Small intestine (tissue), 7 donors: ENCODE results near the gene TLR3. TPM values are rescaled to one million over a fixed set of nuclear protein-coding genes. Genes with fewer than 3 reads are reported as not detected.
A peak's percentile ranks its signal among the peaks of the same experiment; 100 is the strongest.
"Not testable (repeated sequence)": the region's sequence is repeated elsewhere in the genome, so short reads cannot be mapped to it uniquely, and the experiment has no call there.

Experiments
- DNase-seq, 2 donors: peaks; one replicate each; pipeline versions ENCODE4 v3.0.0 to v3.0.0-alpha.2; 2013
- FAIRE-seq: peaks from 2 replicates; lab custom pipeline; 2012; peaks lifted over from hg19 to GRCh38; lab: Jason Lieb, UNC
- H3K27ac ChIP-seq, 3 donors: one replicate each; pipeline ENCODE4 v1.5.1; 2013; ENCODE audit warnings: low read length in 2 of 3, mild to moderate bottlenecking in 2 of 3, control low read depth in 1 of 3, inconsistent platforms in 1 of 3, low read depth in 1 of 3, moderate library complexity in 1 of 3
- H3K27me3 ChIP-seq, 3 donors: one replicate each; pipeline ENCODE4 v1.6.1; 2013; ENCODE audit warnings: low read length in 3 of 3, inconsistent platforms in 1 of 3; ENCODE audit not compliant: control insufficient read depth in 3 of 3, insufficient read depth in 3 of 3
- H3K36me3 ChIP-seq, 3 donors: one replicate each; pipeline ENCODE4 v1.6.1; 2013; ENCODE audit warnings: low read length in 3 of 3, inconsistent platforms in 1 of 3, low read depth in 1 of 3, mild to moderate bottlenecking in 1 of 3, moderate library complexity in 1 of 3; ENCODE audit not compliant: control insufficient read depth in 3 of 3, insufficient read depth in 2 of 3
- H3K4me1 ChIP-seq, 3 donors: one replicate each; pipeline ENCODE4 v1.6.1; 2013; ENCODE audit warnings: low read length in 2 of 3, inconsistent platforms in 1 of 3, low read depth in 1 of 3, mild to moderate bottlenecking in 1 of 3, moderate library complexity in 1 of 3; ENCODE audit not compliant: control insufficient read depth in 3 of 3, insufficient read depth in 2 of 3
- H3K4me3 ChIP-seq, 3 donors: one replicate each; pipeline ENCODE4 v1.5.1; 2013; ENCODE audit warnings: low read length in 3 of 3, control low read depth in 1 of 3, inconsistent platforms in 1 of 3, low read depth in 1 of 3, mild to moderate bottlenecking in 1 of 3, moderate library complexity in 1 of 3
- H3K9me3 ChIP-seq, 2 donors: one replicate each; pipeline ENCODE4 v1.6.1; 2013; ENCODE audit warnings: low read depth in 1 of 2, low read length in 1 of 2; ENCODE audit not compliant: control insufficient read depth in 2 of 2, insufficient read depth in 1 of 2
- WGBS, 3 donors: extraction: QIAGEN DNeasy Blood & Tissue Kit; methylation state at CpG; one replicate each; pipeline ENCODE4 v1.1.7; 2013; 5-methylcytosine and 5-hydroxymethylcytosine counted together
- polyA plus RNA-seq, 4 donors: library from polyadenylated mRNA; stranded (reverse) in 3 of 4; unstranded in 1 of 4; fragments of 200-250 nt in 3 of 4; fragments of 120-200 nt in 1 of 4; gene quantifications; one replicate each; pipeline versions ENCODE4 v1.2.1 to v1.2.3, GENCODE V29; 2013
- donor health status: healthy with polysubstance abuse.
- donor health status: control.
- donor health status: control.
- donor health status: Bipolar disorder and iron deficiency.
- donor health status: healthy.

TLR3 gene
- polyA plus RNA-seq, 4 donors: 2.7 to 5.4 (median 3.5) TPM

GRCh38 chr4:186025408-186025690 lies 43.6 kb upstream of the TLR3 start:
- no peak for DNase-seq
- peaks cover 0 to 14% of the 10 kb centered on the region in 2 donors for H3K9me3 ChIP-seq
- WGBS, 3 donors: 66 to 78% (median 77%) methylated on average over 7 of the region's 7 CpGs
- no peaks in the 10 kb centered on the region for H3K27me3 ChIP-seq
- no peaks in the 10 kb centered on the region for H3K36me3 ChIP-seq
- no peak overlapping the region for H3K4me3 ChIP-seq
- H3K4me1 ChIP-seq: peaks cover 0 to 2% (median 0%) of the 10 kb centered on the region in 3 donors
- no peak for FAIRE-seq
- no peak overlapping the region for H3K27ac ChIP-seq

GRCh38 chr4:186027405-186027804 lies 41.6 kb upstream of the TLR3 start:
- H3K9me3 ChIP-seq: peaks cover 0 to 14% of the 10 kb centered on the region in 2 donors
- WGBS, 3 donors: 62 to 84% (median 68%) methylated on average over 5 of the region's 5 CpGs
- peaks cover 0 to 4% (median 0%) of the 10 kb centered on the region in 3 donors for H3K27me3 ChIP-seq
- H3K4me3 ChIP-seq: no peak overlapping the region
- peak overlapping the region in 2 of 3 donors; percentile 7 to 30 for H3K27ac ChIP-seq
- no peaks in the 10 kb centered on the region for H3K36me3 ChIP-seq
- FAIRE-seq: no peak
- DNase-seq: peak; percentile 56 to 87
- peaks cover 0 to 6% (median 0%) of the 10 kb centered on the region in 3 donors for H3K4me1 ChIP-seq

DNA sequence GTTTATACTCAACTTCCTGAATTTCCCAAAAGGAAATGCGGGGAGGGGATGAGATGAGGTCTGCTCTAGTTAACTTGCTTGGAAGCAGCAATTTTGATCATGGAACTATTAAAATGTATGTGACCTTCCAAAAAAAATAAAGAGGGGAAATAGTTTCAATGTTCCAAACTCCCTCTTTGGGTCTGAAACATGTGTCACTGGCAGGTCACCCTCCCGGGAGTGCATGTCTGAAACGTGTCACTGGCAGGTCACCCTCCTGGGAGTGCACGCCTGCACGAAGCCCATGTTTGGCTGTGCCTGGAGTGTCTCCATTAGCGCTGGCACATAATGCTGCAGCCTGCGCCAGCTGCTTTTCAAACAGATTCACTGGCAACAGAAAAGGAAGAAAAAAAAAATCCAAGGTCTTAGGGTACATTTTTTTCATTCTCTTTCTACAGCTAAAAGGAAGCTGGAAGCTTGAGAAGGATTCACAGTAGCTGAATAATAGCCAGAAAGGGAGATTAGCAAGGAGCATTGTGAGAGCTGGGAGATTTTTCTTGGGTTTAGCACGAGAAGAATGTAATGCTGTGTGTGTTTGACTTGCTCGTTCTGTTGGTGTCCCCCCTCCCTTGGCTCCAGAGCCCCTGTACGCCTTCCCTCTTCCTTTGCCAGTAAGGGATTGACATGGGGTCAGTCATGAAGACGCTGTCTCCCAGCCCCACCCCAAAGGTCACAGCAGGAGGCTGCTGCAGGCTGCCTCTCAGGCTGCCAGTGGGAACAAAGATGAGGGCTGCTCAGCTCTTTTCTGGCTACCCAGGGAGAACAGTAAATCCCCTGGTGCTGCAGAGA lies 39.2 kb upstream of the TLR3 start:
- Histone ChIP-seq H3K36me3 (no peaks in the 10 kb centered on the region), H3K4me1 (peaks cover 0 to 6% (median 0%) of the 10 kb centered on the region in 3 donors), H3K9me3 (peaks cover 0 to 21% of the 10 kb centered on the region in 2 donors), H3K4me3 (no peak overlapping the region), H3K27me3 (peaks cover 0 to 4% (median 0%) of the 10 kb centered on the region in 3 donors), H3K27ac (peak overlapping the region in 2 of 3 donors; percentile 50 to 55)
- 32 to 49% (median 45%) methylated on average over 11 of the region's 11 CpGs for WGBS, 3 donors
- DNase-seq: peak in 1 of 2 donors; percentile 24
- no peak for FAIRE-seq

DNA sequence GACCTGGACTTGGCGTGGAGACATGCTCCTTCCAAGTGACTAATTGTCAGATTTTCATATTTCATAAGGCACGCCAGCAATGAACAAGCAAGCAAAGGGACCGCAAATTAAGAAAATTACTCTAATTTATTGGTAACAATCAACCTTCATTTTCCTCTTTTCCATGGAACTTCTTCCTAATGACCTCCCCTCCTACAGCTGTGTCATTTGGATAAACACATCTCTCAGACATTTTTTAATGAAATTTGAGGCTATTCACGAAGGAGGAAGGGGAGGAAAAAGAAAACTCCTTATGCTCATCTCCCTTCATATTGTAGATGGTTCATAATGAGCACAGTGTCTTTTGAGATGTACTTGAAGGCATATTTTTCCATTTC lies 38.6 kb upstream of the TLR3 start:
- DNase-seq (no peak), FAIRE-seq (no peak)
- Histone ChIP-seq H3K9me3 (peaks cover 0 to 27% of the 10 kb centered on the region in 2 donors), H3K27ac (peak overlapping the region in 2 of 3 donors; percentile 50 to 55), H3K4me3 (no peak overlapping the region), H3K4me1 (peaks cover 0 to 6% (median 0%) of the 10 kb centered on the region in 3 donors), H3K27me3 (peaks cover 0 to 4% (median 0%) of the 10 kb centered on the region in 3 donors), H3K36me3 (no peaks in the 10 kb centered on the region)
- 49 to 67% (median 63%) methylated on average over 4 of the region's 4 CpGs for WGBS, 3 donors

DNA sequence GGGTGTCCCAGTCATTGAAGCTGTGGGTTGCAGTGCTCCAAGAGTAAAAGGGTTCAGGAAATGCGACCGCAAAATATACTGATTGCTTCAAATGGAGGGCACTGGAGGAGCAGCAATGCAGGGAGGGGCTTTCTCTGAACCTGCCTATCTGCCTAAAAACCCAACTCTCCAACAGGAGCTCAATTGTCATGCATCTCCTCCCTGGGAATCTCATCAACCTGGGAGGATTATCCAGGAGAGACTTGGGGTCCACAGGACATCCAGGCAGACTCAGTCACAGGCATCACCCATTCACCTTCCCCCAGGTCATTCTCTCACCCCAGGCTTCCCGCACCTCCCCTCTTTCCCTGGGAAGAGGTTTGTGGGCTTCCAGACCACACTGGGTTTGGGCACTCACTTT lies 38.2 kb upstream of the TLR3 start:
- no peak for FAIRE-seq
- H3K27me3 ChIP-seq: peaks cover 0 to 4% (median 0%) of the 10 kb centered on the region in 3 donors

DNA sequence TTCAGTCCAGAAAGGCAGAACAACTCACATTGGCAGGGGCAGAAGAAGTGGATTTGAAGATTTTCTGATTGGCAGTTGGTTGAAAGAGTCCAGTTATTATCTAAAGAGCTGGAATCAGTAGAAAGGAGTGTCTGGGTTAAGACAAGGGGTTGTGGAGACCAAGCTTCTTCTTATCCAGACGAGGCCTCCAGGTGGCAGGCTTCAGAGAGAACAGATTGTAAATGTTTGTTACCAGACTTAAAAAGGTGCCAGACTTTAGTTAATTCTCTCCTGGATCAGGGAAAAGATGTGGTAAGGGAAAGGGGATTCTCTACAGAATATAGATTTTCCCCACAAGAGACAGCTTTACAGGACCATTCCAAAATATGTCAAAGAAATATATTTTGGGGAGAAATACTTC lies 36.7 kb upstream of the TLR3 start:
- Histone ChIP-seq H3K9me3 (peaks cover 0 to 27% of the 10 kb centered on the region in 2 donors), H3K36me3 (no peaks in the 10 kb centered on the region), H3K4me3 (no peak overlapping the region), H3K4me1 (peaks cover 0 to 4% (median 0%) of the 10 kb centered on the region in 3 donors), H3K27ac (no peak overlapping the region), H3K27me3 (peaks cover 0 to 4% (median 0%) of the 10 kb centered on the region in 3 donors)
- FAIRE-seq: no peak
- no peak for DNase-seq
- 13 to 24% (median 17%) methylated on average over 1 of the region's 1 CpG for WGBS, 3 donors

More for the DNA sequence above, 38.2 kb upstream of the TLR3 start:
- Histone ChIP-seq H3K4me1 (peaks cover 0 to 6% (median 0%) of the 10 kb centered on the region in 3 donors), H3K27ac (peak overlapping the region in 1 of 3 donors; percentile 19), H3K9me3 (peaks cover 0 to 29% of the 10 kb centered on the region in 2 donors), H3K36me3 (no peaks in the 10 kb centered on the region), H3K4me3 (no peak overlapping the region)
- WGBS, 3 donors: 49 to 81% (median 74%) methylated on average over 3 of the region's 3 CpGs
- DNase-seq: no peak

DNA sequence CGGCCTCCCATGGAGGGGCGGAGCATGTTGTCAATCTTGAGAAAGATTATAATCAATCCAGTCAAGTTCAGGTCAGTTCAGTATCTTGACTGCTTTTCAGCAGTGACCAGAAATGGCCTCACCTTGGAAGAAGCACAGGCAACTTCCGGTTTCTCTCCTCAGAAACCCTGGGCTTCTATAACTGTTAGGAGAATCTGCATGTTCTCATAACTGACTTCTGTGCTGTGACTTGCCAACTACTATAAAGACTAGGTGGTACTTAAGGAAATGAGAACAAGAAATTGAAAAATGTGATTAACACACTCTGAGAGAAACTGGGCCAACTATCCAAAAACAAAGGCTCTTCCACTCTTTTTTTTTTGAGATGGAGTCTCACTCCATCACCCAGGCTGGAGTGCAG lies 35.9 kb upstream of the TLR3 start:
- 60 to 84% (median 76%) methylated on average over 3 of the region's 3 CpGs for WGBS, 3 donors
- DNase-seq (no peak), FAIRE-seq (no peak)
- peaks cover 0 to 4% (median 0%) of the 10 kb centered on the region in 3 donors for H3K4me1 ChIP-seq
- H3K9me3 ChIP-seq: peaks cover 0 to 19% of the 10 kb centered on the region in 2 donors
- peaks cover 0 to 4% (median 0%) of the 10 kb centered on the region in 3 donors for H3K27me3 ChIP-seq
- no peak overlapping the region for H3K4me3 ChIP-seq
- no peak overlapping the region for H3K27ac ChIP-seq
- no peaks in the 10 kb centered on the region for H3K36me3 ChIP-seq

- FAIRE-seq, H3K27me3 ChIP-seq, H3K4me1 ChIP-seq, H3K36me3 ChIP-seq, H3K27ac ChIP-seq, H3K4me3 ChIP-seq, DNase-seq: not testable (repeated sequence)
- 84 to 90% (median 86%) methylated on average over 7 of the region's 7 CpGs for WGBS, 3 donors
- H3K9me3 ChIP-seq: peaks cover 0 to 17% of the 10 kb centered on the region in 2 donors
These were observed 34.3 kb upstream of the TLR3 start for GRCh38 chr4:186034613-186035012.
